H9 (cell line): ENCODE results near the gene MYO15B. TPM values are rescaled to one million over a fixed set of nuclear protein-coding genes. Genes with fewer than 3 reads are reported as not detected.
A peak's percentile ranks its signal among the peaks of the same experiment; 100 is the strongest.

Source experiments
- DNase-seq: peaks from one replicate; pipeline ENCODE4 v3.0.0-alpha.2; 2017
- H2AFZ ChIP-seq: one replicate; pipeline ENCODE4 v1.6.1; 2013; ENCODE audit warnings: mild to moderate bottlenecking, low read length, control low read depth, moderate library complexity
- H2AK5ac ChIP-seq: 2 replicates; pipeline ENCODE4 v1.6.1; 2013; ENCODE audit warnings: low read length, control low read depth, mixed read lengths; ENCODE audit not compliant: insufficient read length
- H2BK120ac ChIP-seq: one replicate; pipeline ENCODE4 v1.6.1; 2013; ENCODE audit warnings: low read depth, mild to moderate bottlenecking, low read length, control low read depth, inconsistent platforms; ENCODE audit not compliant: poor library complexity, severe bottlenecking
- H2BK12ac ChIP-seq: 2 replicates; pipeline ENCODE4 v1.6.1; 2013; ENCODE audit warnings: low read length, control low read depth, mixed read lengths, low read depth; ENCODE audit not compliant: insufficient read length
- H2BK15ac ChIP-seq: 2 replicates; pipeline ENCODE4 v1.6.1; 2013; ENCODE audit warnings: low read depth, low read length, control low read depth
- H2BK20ac ChIP-seq: one replicate; pipeline ENCODE4 v1.6.1; 2013; ENCODE audit warnings: low read depth, mild to moderate bottlenecking, low read length, control low read depth, inconsistent platforms; ENCODE audit not compliant: poor library complexity, severe bottlenecking
- H2BK5ac ChIP-seq: 2 replicates; pipeline ENCODE4 v1.6.1; 2013; ENCODE audit warnings: low read length, control low read depth, mixed read lengths; ENCODE audit not compliant: insufficient read length
- H3K14ac ChIP-seq: 2 replicates; pipeline ENCODE4 v1.6.1; 2013; ENCODE audit warnings: low read length, control low read depth; ENCODE audit not compliant: insufficient read depth
- H3K18ac ChIP-seq: 2 replicates; pipeline ENCODE4 v1.6.1; 2013; ENCODE audit warnings: low read depth, mild to moderate bottlenecking, mixed read lengths, low read length, control low read depth; ENCODE audit not compliant: insufficient read length
- H3K23ac ChIP-seq: 2 replicates; pipeline ENCODE4 v1.6.1; 2013; ENCODE audit warnings: low read length, control low read depth, mixed read lengths, low read depth; ENCODE audit not compliant: insufficient read length
- H3K23me2 ChIP-seq: 2 replicates; pipeline ENCODE4 v1.6.1; 2013; ENCODE audit warnings: low read depth, mild to moderate bottlenecking, mixed read lengths, low read length, control low read depth; ENCODE audit not compliant: insufficient read length, poor library complexity, severe bottlenecking
- H3K27ac ChIP-seq: 2 replicates; pipeline ENCODE4 v1.5.1; 2013; ENCODE audit warnings: low read length, control low read depth, mixed read lengths, low read depth; ENCODE audit not compliant: insufficient read length
- H3K27me3 ChIP-seq: 2 replicates; pipeline ENCODE4 v1.6.1; 2013; ENCODE audit warnings: low read length, control low read depth, inconsistent platforms; ENCODE audit not compliant: insufficient read depth
- H3K4ac ChIP-seq: 2 replicates; pipeline ENCODE4 v1.6.1; 2013; ENCODE audit warnings: low read depth, mild to moderate bottlenecking, control low read depth, inconsistent platforms, low read length, moderate library complexity
- H3K4me1 ChIP-seq: 2 replicates; pipeline ENCODE4 v1.6.1; 2013; ENCODE audit warnings: low read length, control low read depth, inconsistent platforms; ENCODE audit not compliant: insufficient read depth
- H3K4me2 ChIP-seq: 2 replicates; pipeline ENCODE4 v1.6.1; 2013; ENCODE audit warnings: low read length, control low read depth, mixed read lengths; ENCODE audit not compliant: insufficient read length, insufficient read depth
- H3K56ac ChIP-seq: 2 replicates; pipeline ENCODE4 v1.6.1; 2013; ENCODE audit warnings: low read depth, mild to moderate bottlenecking, mixed read lengths, low read length, control low read depth; ENCODE audit not compliant: insufficient read length
- H3K79me1 ChIP-seq: 2 replicates; pipeline ENCODE4 v1.6.1; 2013; ENCODE audit warnings: low read depth, mild to moderate bottlenecking, moderate library complexity, low read length, control low read depth, inconsistent platforms; ENCODE audit not compliant: insufficient read depth, poor library complexity, severe bottlenecking
- H3K79me2 ChIP-seq: 2 replicates; pipeline ENCODE4 v1.6.1; 2013; ENCODE audit warnings: low read length, control low read depth, inconsistent platforms; ENCODE audit not compliant: insufficient read depth
- H3K9ac ChIP-seq: 2 replicates; pipeline ENCODE4 v1.6.1; 2013; ENCODE audit warnings: low read length, control low read depth, mixed read lengths; ENCODE audit not compliant: insufficient read length; ENCODE audit errors: extremely low read depth
- H3K9me3 ChIP-seq: one replicate; pipeline ENCODE4 v1.6.1; 2013; ENCODE audit warnings: low read depth, low read length, inconsistent platforms; ENCODE audit not compliant: control insufficient read depth
- H3T11ph ChIP-seq: one replicate; pipeline ENCODE4 v1.6.1; 2013; ENCODE audit warnings: mild to moderate bottlenecking, low read length, control low read depth, inconsistent platforms
- H4K20me1 ChIP-seq: one replicate; pipeline ENCODE4 v1.6.1; 2013; ENCODE audit not compliant: control insufficient read depth, insufficient read length, insufficient read depth
- H4K5ac ChIP-seq: 2 replicates; pipeline ENCODE4 v1.6.1; 2013; ENCODE audit warnings: low read depth, mild to moderate bottlenecking, mixed read lengths, low read length, control low read depth; ENCODE audit not compliant: insufficient read length
- H4K8ac ChIP-seq: replicated peaks from 2 replicates; pipeline ENCODE4 v1.6.1; 2013; ENCODE audit warnings: low read length, control low read depth, mixed read lengths, low read depth; ENCODE audit not compliant: insufficient read length
- H4K91ac ChIP-seq: 2 replicates; pipeline ENCODE4 v1.6.1; 2013; ENCODE audit warnings: low read depth, mild to moderate bottlenecking, moderate library complexity, mixed read lengths, low read length, control low read depth; ENCODE audit not compliant: insufficient read length
- H3K27ac Mint-ChIP-seq, 3 experiments: 2 replicates in 2 of 3; 3 replicates in 1 of 3; pipeline ENCODE4 v1.8.0; 2020 to 2021; ENCODE audit warnings: mixed read lengths in 3 of 3, mild to moderate bottlenecking in 1 of 3, moderate library complexity in 1 of 3
- H3K27me3 Mint-ChIP-seq: 2 replicates; pipeline ENCODE4 v1.8.0; 2021; ENCODE audit warnings: low read depth, mild to moderate bottlenecking, moderate library complexity, mixed read lengths
- H3K36me3 Mint-ChIP-seq, 3 experiments: 2 replicates in 2 of 3; 3 replicates in 1 of 3; pipeline ENCODE4 v1.8.0; 2020 to 2021; ENCODE audit warnings: low read depth in 3 of 3, mixed read lengths in 3 of 3; ENCODE audit not compliant: insufficient read depth in 1 of 3
- H3K4me1 Mint-ChIP-seq, 2 experiments: 2 replicates each; pipeline ENCODE4 v1.8.0; 2020; ENCODE audit warnings: mixed read lengths in 2 of 2
- H3K4me3 Mint-ChIP-seq, 2 experiments: 2 replicates in 1 of 2; 3 replicates in 1 of 2; pipeline ENCODE4 v1.8.0; 2020 to 2021; ENCODE audit warnings: mild to moderate bottlenecking in 2 of 2, mixed read lengths in 2 of 2, moderate library complexity in 1 of 2
- H3K9me3 Mint-ChIP-seq, 2 experiments: 2 replicates in 1 of 2; 3 replicates in 1 of 2; pipeline ENCODE4 v1.8.0; 2020; ENCODE audit warnings: mild to moderate bottlenecking in 2 of 2, mixed read lengths in 2 of 2, moderate library complexity in 1 of 2
- CTCF ChIP-seq: fragments of 200-600 bp; sonication (generic); conservative IDR thresholded peaks from 3 replicates; pipeline ENCODE4 v1.8.0; 2021; ENCODE audit warnings: antibody characterized with exemption, mild to moderate bottlenecking
- WGBS: extraction: QIAGEN DNeasy Blood & Tissue Kit; methylation state at CpG from one replicate; pipeline ENCODE4 v1.1.7; 2013; ENCODE audit warnings: missing lambda C conversion rate, low lambda C conversion rate, mixed read lengths; ENCODE audit not compliant: insufficient read length; ENCODE audit errors: extremely low coverage; 5-methylcytosine and 5-hydroxymethylcytosine counted together
- total RNA-seq: library from RNA; stranded (reverse); gene quantifications from 2 replicates; pipeline ENCODE4 v1.2.1, GENCODE V29; 2021

MYO15B gene
- total RNA-seq, 1 experiment from 2014 or later, result 41.9 TPM

GRCh38 chr17:75622771-75623273 lies 35.2 kb downstream of the MYO15B start:
- no peak overlapping the region for H4K91ac ChIP-seq
- no peak overlapping the region for H4K5ac ChIP-seq
- TF ChIP-seq CTCF, result no peak
- H3K56ac ChIP-seq, result no peak overlapping the region
- H3K23me2 ChIP-seq, result no peaks in the 10 kb centered on the region
- no peak for DNase-seq
- no peak overlapping the region for H2BK12ac ChIP-seq
- H2AFZ ChIP-seq, result no peak overlapping the region
- Mint-ChIP-seq H3K27ac (no peak overlapping the region; a peak in 1 of 7 replicates), H3K36me3 (peaks cover 0 to 7% (median 2%) of the 10 kb centered on the region in 3 experiments; a peak in 2 of 7 replicates), H3K4me1 (peaks cover 0 to 5% of the 10 kb centered on the region in 2 experiments; a peak in 1 of 4 replicates), H3K9me3 (no peaks in the 10 kb centered on the region), H3K27me3 (peaks cover 8% of the 10 kb centered on the region), H3K4me3 (peak overlapping the region in 1 of 2 experiments; percentile 11; a peak in 1 of 5 replicates)
- H3K4ac ChIP-seq, result no peak overlapping the region
- no peak overlapping the region for H2AK5ac ChIP-seq
- no peak overlapping the region for H2BK120ac ChIP-seq
- no peak overlapping the region for H2BK20ac ChIP-seq
- H2BK5ac ChIP-seq, result no peak overlapping the region
- H3K27me3 ChIP-seq, result no peaks in the 10 kb centered on the region; the same call in 1 of the 2 replicates
- H3K23ac ChIP-seq, result no peak overlapping the region
- no peak overlapping the region for H3K18ac ChIP-seq
- H3K79me2 ChIP-seq, result no peaks in the 10 kb centered on the region
- H3T11ph ChIP-seq, result no peak overlapping the region
- H3K9me3 ChIP-seq, result no peaks in the 10 kb centered on the region
- H3K9ac ChIP-seq, result no peak overlapping the region
- H3K14ac ChIP-seq, result no peak overlapping the region
- H3K4me2 ChIP-seq, result no peak overlapping the region
- no peaks in the 10 kb centered on the region for H3K79me1 ChIP-seq
- no peak overlapping the region for H4K8ac ChIP-seq
- no peak overlapping the region for H3K27ac ChIP-seq
- no peak overlapping the region for H2BK15ac ChIP-seq
- WGBS, result no CpG with 5 or more reads among the region's 15 CpGs
- no peaks in the 10 kb centered on the region for H4K20me1 ChIP-seq
- H3K4me1 ChIP-seq, result no peaks in the 10 kb centered on the region
